Measurements from ENCODE around the gene EP400. TPM values are rescaled to one million over a fixed set of nuclear protein-coding genes. Genes with fewer than 3 reads are reported as not detected.

EP400 gene
- total and polyA plus RNA-seq, 2 of the 13 experiments (the other 11 are each of a cell fraction or from before 2014, with no cell fraction given): 4.9 to 5.0 TPM

- no peak for TF ChIP-seq TBP (CRISPR knock-in tag; IDR thresholded peaks at IDR 0.05)
- no peak for TF ChIP-seq FIP1L1 (IDR thresholded peaks at IDR 0.05; ENCODE audit: borderline replicate concordance, insufficient read depth, low read depth, low read length)
- no peak for TF ChIP-seq THAP7 (CRISPR knock-in tag; IDR thresholded peaks at IDR 0.05)
- TF ChIP-seq ZNF776 (CRISPR knock-in tag; IDR thresholded peaks at IDR 0.05): no peak
- 0 out of 2 replicates have a peak, but pooled peaks have one; percentile 11 for TF ChIP-seq IKZF5 (CRISPR knock-in tag; IDR thresholded peaks at IDR 0.05)
- TF ChIP-seq MTF1 (CRISPR knock-in tag; IDR thresholded peaks at IDR 0.05): no peak
- TF ChIP-seq HNRNPLL (IDR thresholded peaks at IDR 0.05; ENCODE audit: low read depth, low read length, poor library complexity, severe bottlenecking): no peak
- TF ChIP-seq ZNF543 (CRISPR knock-in tag; IDR thresholded peaks at IDR 0.05): 0 out of 2 replicates have a peak, but pooled peaks have one; percentile 0
- no peak for TF ChIP-seq TFDP1 (CRISPR knock-in tag; IDR thresholded peaks at IDR 0.05; ENCODE audit: borderline replicate concordance)
- no peak for TF ChIP-seq ZNF281 (CRISPR knock-in tag; IDR thresholded peaks at IDR 0.05; ENCODE audit: borderline replicate concordance)
- TF ChIP-seq ZBTB39 (CRISPR knock-in tag; IDR thresholded peaks at IDR 0.05): no peak
- TF ChIP-seq ZNF280D (CRISPR knock-in tag; IDR thresholded peaks at IDR 0.05): no peak
- 0 out of 2 replicates have a peak, but pooled peaks have one; percentile 24 for TF ChIP-seq ZNF446 (CRISPR knock-in tag; IDR thresholded peaks at IDR 0.05)
- no peak for TF ChIP-seq KLF16 (CRISPR knock-in tag; IDR thresholded peaks at IDR 0.05)
- TF ChIP-seq ZNF484 (CRISPR knock-in tag; IDR thresholded peaks at IDR 0.05; ENCODE audit: borderline replicate concordance, low read depth): no peak
- no peak for TF ChIP-seq ZFP82 (CRISPR knock-in tag; IDR thresholded peaks at IDR 0.05; ENCODE audit: borderline replicate concordance)
These were observed 21.5 kb upstream of the EP400 start (continued) for GRCh38 chr12:131928080-131928710.
